ENCODE data around the gene TERB1. TPM values are rescaled to one million over a fixed set of nuclear protein-coding genes. Genes with fewer than 3 reads are reported as not detected.

Gene TERB1
- total RNA-seq, 1 experiment from 2014 or later = not detected

DNA sequence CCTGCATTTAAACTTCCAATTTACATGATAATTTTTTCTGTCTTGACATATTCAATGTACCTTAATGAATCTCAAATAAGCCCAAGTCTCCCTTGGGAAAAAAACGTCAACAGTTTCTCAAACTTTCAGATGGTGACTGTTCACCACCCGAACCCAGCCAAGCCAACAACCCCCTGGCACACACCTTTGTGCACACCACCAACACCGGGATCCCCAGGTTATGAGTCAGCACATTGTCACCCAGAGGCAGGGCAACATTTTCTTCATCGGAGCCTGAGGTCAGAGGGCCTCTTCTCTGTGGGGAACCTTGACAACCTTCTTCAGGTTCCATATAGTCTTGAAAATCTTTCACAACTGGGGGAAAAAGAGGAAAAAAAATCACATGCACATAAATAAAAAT, 65.5 kb downstream of the TERB1 start:
- Histone ChIP-seq H4K20me1 (ENCODE audit: insufficient read depth) (peaks cover 5% of the 10 kb centered on the region; the same call in 1 of the 2 replicates), H2AFZ (ENCODE audit: low read depth, low read length, poor library complexity, severe bottlenecking) (no peak overlapping the region), H3K4me3 (replicated peaks in 1 of 2; ENCODE audit: low read depth in 1 of 2, low read length in 2 of 2) (no peak overlapping the region), H3K4me2 (ENCODE audit: low read length) (peak overlapping the region; percentile 20), H3K4me1 (ENCODE audit: control insufficient read depth in 1 of 2, insufficient read depth in 2 of 2, low read length in 2 of 2) (peaks cover 15 to 26% of the 10 kb centered on the region in 2 experiments), H3K9me3 (ENCODE audit: control insufficient read depth in 1 of 2, insufficient read depth in 1 of 2, low read depth in 1 of 2, low read length in 2 of 2) (no peaks in the 10 kb centered on the region), H3K36me3 (ENCODE audit: control insufficient read depth in 1 of 2, insufficient read depth in 2 of 2, low read length in 2 of 2) (peaks cover 46 to 53% of the 10 kb centered on the region in 2 experiments), H3K9ac (ENCODE audit: low read length) (peak overlapping the region; percentile 9; the same call in 1 of the 2 replicates), H3K27ac (ENCODE audit: low read depth, low read length) (peak overlapping the region; percentile 29; the same call in 1 of the 2 replicates), H3K27me3 (ENCODE audit: insufficient read depth, low read length) (no peaks in the 10 kb centered on the region), H3K9me2 (ENCODE audit: insufficient read depth) (no peaks in the 10 kb centered on the region), H3K79me2 (ENCODE audit: insufficient read depth, low read length) (peaks cover 44% of the 10 kb centered on the region)
- peak; percentile 58 for ATAC-seq
- TF ChIP-seq, protein P1, sequence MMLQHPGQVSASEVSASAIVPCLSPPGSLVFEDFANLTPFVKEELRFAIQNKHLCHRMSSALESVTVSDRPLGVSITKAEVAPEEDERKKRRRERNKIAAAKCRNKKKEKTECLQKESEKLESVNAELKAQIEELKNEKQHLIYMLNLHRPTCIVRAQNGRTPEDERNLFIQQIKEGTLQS (IDR thresholded peaks at IDR 0.05) = no peak
- no peak for TF ChIP-seq CBX3 (IDR thresholded peaks at IDR 0.05; ENCODE audit: low read depth)
- peak; percentile 41; the same call in 1 of the 2 replicates for TF ChIP-seq FOSL1 (IDR thresholded peaks at IDR 0.05; ENCODE audit: low read depth)
- no peak for TF ChIP-seq EGR1 (IDR thresholded peaks at IDR 0.05; ENCODE audit: low read depth)
- no TSS peak for BruUV-seq (replicated peaks)
- no peak for DNase-seq (ENCODE audit: low read depth, low spot score)
- RAD21 ChIA-PET (ENCODE audit: low non-redundant PET in 1 of 2, low total read pairs in 2 of 2, uncharacterized antibody in 2 of 2, unreplicated experiment in 2 of 2) = no interaction called here
- POLR2A ChIA-PET = no interaction called here
- intact Hi-C loops (cut with micrococcal nuclease) = no loop called here
- CTCF ChIA-PET = interaction anchor here (1.3 to 2.1 kb wide), 3 partner anchors 8 to 137 kb away, joined by 3 to 11 read pairs (median 5); partner anchors contain the start of gene DYNC1LI2

DNA sequence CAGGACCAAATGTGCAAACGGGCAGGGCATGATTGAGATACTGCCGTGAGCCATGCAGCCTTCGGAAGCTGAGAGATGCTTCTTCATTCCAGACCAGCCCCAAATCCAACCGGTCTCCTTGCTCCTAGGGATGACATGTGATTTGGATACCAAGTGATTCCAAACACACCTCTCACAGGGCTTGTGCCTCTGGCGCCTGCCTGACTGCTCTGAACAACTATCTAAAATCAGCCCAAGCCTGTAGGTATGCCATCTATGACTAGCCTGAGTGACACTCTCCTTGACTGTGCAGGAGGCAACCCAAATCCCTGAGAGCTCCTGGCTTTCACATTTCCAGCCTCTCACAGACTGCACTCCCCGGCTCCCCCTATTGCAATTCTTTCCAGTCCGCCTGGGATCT, 70.3 kb downstream of the TERB1 start:
- no peak overlapping the region for H3K27ac ChIP-seq (ENCODE audit: low read depth, low read length)
- H3K36me3 ChIP-seq (ENCODE audit: control insufficient read depth in 1 of 2, insufficient read depth in 2 of 2, low read length in 2 of 2) = peaks cover 51 to 52% of the 10 kb centered on the region in 2 experiments
- CTCF ChIA-PET = interaction anchor here (1.3 to 2.4 kb wide), 2 partner anchors 10 to 137 kb away, joined by 7 to 10 read pairs; no protein-coding TSS in a partner anchor
- no peak overlapping the region for H3K4me2 ChIP-seq (ENCODE audit: low read length)
- BruUV-seq (replicated peaks) = no TSS peak
- peaks cover 2 to 6% of the 10 kb centered on the region in 2 experiments for H3K4me1 ChIP-seq (ENCODE audit: control insufficient read depth in 1 of 2, insufficient read depth in 2 of 2, low read length in 2 of 2)
- no peak overlapping the region for H2AFZ ChIP-seq (ENCODE audit: low read depth, low read length, poor library complexity, severe bottlenecking)
- H4K20me1 ChIP-seq (ENCODE audit: insufficient read depth) = no peaks in the 10 kb centered on the region
- no peaks in the 10 kb centered on the region for H3K9me2 ChIP-seq (ENCODE audit: insufficient read depth)
- no peak for DNase-seq (ENCODE audit: low read depth, low spot score)
- no peak for ATAC-seq
- no peak overlapping the region for H3K9ac ChIP-seq (ENCODE audit: low read length)
- POLR2A ChIA-PET = no interaction called here
- intact Hi-C loops (cut with micrococcal nuclease) = no loop called here
- H3K9me3 ChIP-seq (ENCODE audit: control insufficient read depth in 1 of 2, insufficient read depth in 1 of 2, low read depth in 1 of 2, low read length in 2 of 2) = no peaks in the 10 kb centered on the region
- RAD21 ChIA-PET (ENCODE audit: low non-redundant PET in 1 of 2, low total read pairs in 2 of 2, uncharacterized antibody in 2 of 2, unreplicated experiment in 2 of 2) = no interaction called here
- H3K4me3 ChIP-seq (replicated peaks in 1 of 2; ENCODE audit: low read depth in 1 of 2, low read length in 2 of 2) = no peak overlapping the region
- H3K27me3 ChIP-seq (ENCODE audit: insufficient read depth, low read length) = no peaks in the 10 kb centered on the region
- H3K79me2 ChIP-seq (ENCODE audit: insufficient read depth, low read length) = peaks cover 5% of the 10 kb centered on the region; the same call in 1 of the 2 replicates
- TF ChIP-seq CBX3 (IDR thresholded peaks at IDR 0.05; ENCODE audit: low read depth) = no peak
- TF ChIP-seq ZFX (IDR thresholded peaks at IDR 0.05) = no peak
- no peak for TF ChIP-seq FOSL1 (IDR thresholded peaks at IDR 0.05; ENCODE audit: low read depth)
- TF ChIP-seq, protein P2, sequence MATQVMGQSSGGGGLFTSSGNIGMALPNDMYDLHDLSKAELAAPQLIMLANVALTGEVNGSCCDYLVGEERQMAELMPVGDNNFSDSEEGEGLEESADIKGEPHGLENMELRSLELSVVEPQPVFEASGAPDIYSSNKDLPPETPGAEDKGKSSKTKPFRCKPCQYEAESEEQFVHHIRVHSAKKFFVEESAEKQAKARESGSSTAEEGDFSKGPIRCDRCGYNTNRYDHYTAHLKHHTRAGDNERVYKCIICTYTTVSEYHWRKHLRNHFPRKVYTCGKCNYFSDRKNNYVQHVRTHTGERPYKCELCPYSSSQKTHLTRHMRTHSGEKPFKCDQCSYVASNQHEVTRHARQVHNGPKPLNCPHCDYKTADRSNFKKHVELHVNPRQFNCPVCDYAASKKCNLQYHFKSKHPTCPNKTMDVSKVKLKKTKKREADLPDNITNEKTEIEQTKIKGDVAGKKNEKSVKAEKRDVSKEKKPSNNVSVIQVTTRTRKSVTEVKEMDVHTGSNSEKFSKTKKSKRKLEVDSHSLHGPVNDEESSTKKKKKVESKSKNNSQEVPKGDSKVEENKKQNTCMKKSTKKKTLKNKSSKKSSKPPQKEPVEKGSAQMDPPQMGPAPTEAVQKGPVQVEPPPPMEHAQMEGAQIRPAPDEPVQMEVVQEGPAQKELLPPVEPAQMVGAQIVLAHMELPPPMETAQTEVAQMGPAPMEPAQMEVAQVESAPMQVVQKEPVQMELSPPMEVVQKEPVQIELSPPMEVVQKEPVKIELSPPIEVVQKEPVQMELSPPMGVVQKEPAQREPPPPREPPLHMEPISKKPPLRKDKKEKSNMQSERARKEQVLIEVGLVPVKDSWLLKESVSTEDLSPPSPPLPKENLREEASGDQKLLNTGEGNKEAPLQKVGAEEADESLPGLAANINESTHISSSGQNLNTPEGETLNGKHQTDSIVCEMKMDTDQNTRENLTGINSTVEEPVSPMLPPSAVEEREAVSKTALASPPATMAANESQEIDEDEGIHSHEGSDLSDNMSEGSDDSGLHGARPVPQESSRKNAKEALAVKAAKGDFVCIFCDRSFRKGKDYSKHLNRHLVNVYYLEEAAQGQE (IDR thresholded peaks at IDR 0.05; ENCODE audit: low read depth) = no peak
- TF ChIP-seq ELF1 (IDR thresholded peaks at IDR 0.05; ENCODE audit: borderline replicate concordance, low read depth) = no peak
- TF ChIP-seq SIN3A (IDR thresholded peaks at IDR 0.05; ENCODE audit: low read depth) = no peak
- no peak for TF ChIP-seq JUND (IDR thresholded peaks at IDR 0.05)
- TF ChIP-seq, protein P1 (IDR thresholded peaks at IDR 0.05) = no peak
- TF ChIP-seq, protein P3, sequence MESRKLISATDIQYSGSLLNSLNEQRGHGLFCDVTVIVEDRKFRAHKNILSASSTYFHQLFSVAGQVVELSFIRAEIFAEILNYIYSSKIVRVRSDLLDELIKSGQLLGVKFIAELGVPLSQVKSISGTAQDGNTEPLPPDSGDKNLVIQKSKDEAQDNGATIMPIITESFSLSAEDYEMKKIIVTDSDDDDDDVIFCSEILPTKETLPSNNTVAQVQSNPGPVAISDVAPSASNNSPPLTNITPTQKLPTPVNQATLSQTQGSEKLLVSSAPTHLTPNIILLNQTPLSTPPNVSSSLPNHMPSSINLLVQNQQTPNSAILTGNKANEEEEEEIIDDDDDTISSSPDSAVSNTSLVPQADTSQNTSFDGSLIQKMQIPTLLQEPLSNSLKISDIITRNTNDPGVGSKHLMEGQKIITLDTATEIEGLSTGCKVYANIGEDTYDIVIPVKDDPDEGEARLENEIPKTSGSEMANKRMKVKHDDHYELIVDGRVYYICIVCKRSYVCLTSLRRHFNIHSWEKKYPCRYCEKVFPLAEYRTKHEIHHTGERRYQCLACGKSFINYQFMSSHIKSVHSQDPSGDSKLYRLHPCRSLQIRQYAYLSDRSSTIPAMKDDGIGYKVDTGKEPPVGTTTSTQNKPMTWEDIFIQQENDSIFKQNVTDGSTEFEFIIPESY (IDR thresholded peaks at IDR 0.05; ENCODE audit: extremely low read depth, insufficient replicate concordance, low read length) = no peak
- TF ChIP-seq EZH2phosphoT487 (IDR thresholded peaks at IDR 0.05; ENCODE audit: borderline replicate concordance) = no peak
- TF ChIP-seq, protein P4, sequence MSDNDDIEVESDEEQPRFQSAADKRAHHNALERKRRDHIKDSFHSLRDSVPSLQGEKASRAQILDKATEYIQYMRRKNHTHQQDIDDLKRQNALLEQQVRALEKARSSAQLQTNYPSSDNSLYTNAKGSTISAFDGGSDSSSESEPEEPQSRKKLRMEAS (IDR thresholded peaks at IDR 0.05) = no peak
- no peak for TF ChIP-seq ZNF274 (IDR thresholded peaks at IDR 0.05; ENCODE audit: low read depth, low read length)
- no peak for TF ChIP-seq RAD21 (IDR thresholded peaks at IDR 0.05; ENCODE audit: low read depth)
- no peak for TF ChIP-seq SRF (IDR thresholded peaks at IDR 0.05; ENCODE audit: low read depth)
